Measurements from ENCODE around the gene PLPPR1.
"Not testable (repeated sequence)": the region's sequence is repeated elsewhere in the genome, so short reads cannot be mapped to it uniquely, and the experiment has no call there.

The PLPPR1 gene

DNA sequence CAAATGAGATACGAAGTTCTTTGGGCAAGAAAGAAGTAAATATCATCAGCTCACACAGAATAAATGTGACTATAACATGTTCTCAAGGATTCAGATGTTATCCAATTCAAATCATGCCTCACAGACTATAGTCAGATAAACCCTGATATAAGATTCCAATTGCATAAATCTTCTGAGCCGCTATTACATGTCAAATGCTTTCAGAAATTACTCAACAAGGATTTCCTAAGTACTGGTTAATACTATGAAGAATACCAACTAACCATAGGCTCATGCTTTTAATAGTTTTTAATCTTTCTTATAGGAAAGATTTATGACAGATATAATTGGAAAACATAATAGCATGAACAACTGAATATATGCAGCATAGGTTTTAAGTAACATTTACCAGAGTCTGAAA is 282.7 kb downstream of the PLPPR1 start:
- DNase-seq, result no peak

DNA sequence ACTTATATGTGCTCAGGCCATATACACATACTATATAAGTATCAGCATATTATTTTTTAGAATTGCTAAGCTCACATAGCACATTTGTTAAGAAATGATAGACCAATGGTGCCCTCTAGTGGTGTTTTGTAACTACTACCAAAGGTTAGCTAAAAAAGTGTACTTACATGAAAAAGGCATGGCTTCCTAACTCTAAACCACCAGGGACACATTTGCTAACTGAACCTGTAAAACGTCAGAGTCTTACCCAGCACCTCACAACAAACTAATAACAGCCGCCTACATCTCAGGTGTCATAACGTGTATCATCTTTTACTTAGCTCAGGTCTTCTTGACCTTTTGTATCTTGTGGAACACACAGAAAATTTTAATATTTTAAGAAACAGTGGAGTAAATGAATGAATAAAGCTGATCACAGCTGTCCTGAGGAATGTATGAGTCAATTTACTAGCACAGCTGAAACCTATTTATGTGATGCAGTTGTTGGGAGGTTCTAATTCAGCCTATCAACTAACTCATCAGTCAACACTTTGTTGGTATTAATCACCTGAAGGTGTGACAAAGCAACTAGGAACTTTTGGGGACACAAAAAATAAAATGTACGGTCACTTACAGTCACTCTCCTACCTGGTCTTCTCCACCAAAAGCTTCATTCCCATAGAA is 283.4 kb downstream of the PLPPR1 start:
- peak in 1 of 2 donors; percentile 63 for DNase-seq

DNA sequence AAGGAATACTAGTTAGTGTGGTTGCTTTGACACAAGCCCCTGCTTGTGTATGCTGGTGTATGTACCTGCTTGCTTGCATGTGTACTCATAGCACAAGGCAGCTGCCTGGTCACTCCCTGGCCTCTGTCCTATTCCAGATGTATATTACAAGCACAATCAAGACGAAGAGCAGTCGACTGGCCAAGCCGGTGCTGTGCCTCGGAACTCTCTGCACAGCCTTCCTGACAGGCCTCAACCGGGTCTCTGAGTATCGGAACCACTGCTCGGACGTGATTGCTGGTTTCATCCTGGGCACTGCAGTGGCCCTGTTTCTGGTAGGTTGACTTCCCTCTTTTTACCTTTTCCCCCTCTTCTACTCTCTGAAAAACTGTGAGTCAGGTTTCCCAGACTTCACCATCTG is 284.1 kb downstream of the PLPPR1 start:
- DNase-seq, result no peak

DNA sequence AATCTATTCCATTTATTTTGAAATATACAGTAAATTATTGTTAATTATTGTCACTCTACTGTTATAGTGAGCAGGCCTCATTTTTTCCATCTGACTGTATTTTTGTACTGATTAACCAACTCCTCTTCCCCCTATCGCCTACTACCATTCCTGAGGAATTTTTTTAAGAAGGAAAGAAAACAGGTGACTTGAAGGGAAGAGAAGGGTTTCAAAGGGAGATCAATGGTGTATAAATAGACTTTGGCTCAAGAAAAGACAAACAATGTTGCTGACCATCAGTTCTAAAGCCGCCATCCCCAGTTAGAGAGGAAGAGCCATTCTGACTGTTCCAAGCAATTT is 286.6 kb downstream of the PLPPR1 start:
- no peak for DNase-seq

DNA sequence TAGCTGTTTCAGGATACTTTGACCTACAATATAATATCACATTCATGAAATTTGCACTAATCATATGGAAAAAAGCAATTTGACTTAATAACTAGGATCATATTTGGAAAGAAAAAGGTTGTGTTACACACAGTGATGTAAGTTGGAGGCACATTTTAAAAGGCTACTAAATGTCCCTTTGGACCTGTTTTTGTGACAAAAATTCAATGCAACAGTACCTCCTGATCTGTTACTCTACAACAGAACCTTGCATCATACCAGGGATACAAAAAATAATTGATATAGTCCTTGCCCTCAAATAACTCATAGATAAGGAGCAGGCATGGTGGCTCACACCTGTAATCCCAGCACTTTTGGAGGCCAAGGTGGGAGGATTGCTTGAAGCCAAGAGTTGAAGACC is 289.2 kb downstream of the PLPPR1 start:
- DNase-seq, result no peak

DNA sequence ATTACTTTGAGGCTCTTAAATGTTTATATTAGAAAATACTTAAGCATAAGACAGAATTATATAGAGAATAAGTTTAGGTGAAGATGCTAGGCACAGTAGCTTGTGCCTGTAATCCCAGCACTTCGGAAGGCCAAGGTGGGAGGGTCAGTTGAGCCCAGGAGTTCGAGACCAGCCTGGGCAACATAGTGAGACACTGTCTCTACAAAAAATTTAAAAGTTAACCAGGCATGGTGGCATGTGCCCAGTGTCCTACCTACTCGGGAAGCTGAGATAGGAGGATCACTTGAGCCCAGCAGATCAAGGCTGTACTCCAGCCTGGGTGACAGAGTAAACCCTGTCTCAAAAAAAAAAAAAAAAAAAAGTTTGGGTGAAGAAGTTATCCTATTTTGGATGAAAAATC is 294.6 kb downstream of the PLPPR1 start:
- no peak for DNase-seq

DNA sequence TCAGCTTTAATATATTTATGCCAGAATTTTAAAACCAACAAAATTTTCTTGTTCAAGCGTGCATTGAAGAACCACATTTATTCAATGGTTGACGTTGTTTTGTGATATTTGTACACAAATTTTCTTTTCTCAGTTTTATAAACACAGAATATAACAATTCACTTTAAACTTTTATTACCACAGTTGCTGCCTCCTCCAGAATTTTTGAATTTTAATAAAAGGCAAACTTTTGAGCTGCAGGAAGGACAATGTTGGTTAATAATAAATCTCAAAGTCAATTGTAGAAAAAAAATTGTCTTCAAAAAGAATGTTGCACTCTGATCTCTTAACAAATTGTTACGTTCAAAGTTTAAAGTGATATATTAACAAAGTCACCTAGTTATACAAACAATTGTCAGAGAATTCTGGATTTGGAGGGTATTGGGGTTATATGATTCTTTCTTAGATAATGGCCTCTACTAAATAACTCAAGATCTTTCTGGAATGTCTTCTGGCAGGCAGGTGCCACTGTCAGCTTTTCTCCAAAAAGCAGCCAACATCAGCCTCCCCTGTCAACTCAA is 295.8 kb downstream of the PLPPR1 start:
- no peak for DNase-seq

DNA sequence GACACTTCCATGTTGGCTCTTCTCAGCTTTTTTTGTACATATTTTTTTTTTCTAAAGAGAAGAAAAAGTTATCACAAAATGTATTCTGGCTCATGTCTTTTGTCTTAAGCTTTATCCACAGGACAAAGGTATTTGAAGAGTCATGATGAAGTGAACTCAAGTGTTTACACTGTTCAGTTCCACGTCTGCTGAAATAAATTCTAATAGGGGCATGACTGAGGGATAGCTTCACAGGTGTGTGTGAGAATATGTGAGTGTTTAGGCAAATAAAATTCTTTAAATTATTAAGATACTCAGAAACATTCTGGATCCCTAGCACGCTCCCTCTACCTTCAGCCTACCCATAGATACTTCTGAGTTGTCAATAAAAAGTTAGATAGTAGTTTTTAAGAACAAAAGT is 296.5 kb downstream of the PLPPR1 start:
- DNase-seq, result no peak

DNA sequence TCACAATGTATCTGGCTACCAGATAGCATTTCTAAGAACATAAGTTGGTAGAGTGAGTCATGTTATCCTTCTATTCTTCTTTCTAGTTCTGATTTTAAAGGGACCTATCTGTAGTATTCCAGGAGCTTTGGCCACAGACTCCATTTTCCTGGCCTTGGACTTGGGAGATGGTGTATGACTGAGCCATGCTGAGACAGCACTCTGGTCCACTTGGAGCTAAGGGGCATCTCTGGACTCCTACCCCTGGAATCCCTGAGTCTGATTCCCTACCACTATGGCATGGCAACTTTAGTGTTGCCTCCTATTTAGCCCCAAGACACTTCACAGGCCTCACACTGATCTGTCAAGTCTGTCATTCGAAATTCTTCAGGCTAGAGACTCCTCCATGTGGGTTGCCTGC is 297.5 kb downstream of the PLPPR1 start:
- no peak for DNase-seq

DNA sequence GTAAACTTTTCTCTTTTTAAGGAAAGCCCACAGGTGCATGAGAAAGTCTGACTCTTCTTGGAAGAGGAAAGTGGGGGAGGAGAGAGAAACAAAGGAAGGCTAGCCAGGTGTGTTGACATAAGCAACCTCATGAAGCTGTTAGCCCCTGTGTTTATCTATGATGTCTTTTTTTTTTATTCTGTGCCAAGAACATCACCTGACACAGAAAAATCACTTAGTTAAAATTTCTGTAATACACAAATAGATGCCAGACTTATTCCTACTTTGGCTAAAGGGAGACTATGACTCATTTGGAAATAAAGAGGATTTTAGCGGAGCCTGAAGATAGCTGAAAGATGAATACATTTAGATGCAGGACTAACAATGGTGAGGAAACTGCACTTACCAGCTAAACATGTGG is 298.0 kb downstream of the PLPPR1 start:
- no peak for DNase-seq

DNA sequence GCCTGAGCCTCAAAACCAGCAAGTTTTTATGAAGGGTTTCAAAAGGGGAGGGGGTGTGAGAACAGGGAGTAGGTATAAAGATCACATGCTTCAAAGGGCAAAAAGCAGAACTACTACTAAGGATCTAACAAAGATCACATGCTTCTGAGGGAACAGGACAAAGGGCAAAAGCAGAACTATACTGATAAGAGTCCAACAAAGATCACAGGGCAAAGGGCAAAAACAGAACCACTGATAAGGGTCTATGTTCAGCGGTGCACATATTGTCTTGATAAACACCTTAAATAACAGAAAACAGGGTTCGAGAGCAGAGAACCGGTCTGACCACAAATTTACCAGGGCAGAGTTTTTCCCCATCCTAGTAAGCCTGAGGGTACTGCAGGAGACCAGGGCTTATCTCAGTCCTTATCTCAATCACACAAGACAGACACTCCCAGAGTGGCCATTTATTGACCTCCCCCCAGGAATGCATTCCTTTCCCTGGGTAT is 298.9 kb downstream of the PLPPR1 start:
- DNase-seq, result not testable (repeated sequence)

DNA sequence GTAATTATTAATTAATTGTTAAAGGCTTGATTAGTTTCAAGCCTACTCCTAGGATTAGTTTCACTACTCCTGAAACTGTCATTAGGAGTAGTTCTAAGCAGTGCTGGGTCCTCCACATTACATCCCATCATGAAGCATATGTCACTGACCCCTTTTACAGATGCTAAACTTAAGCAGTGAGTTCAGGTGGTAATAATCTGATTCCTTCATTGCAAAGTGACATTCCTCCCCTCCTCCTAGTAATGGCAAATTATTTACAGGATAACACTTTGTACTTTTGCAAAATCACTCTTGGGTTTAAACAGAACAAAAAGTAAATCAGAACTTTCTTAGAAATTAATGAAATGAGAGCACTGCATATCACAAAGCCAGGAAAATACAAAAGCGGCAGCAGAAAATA is 303.8 kb downstream of the PLPPR1 start:
- DNase-seq, result no peak

DNA sequence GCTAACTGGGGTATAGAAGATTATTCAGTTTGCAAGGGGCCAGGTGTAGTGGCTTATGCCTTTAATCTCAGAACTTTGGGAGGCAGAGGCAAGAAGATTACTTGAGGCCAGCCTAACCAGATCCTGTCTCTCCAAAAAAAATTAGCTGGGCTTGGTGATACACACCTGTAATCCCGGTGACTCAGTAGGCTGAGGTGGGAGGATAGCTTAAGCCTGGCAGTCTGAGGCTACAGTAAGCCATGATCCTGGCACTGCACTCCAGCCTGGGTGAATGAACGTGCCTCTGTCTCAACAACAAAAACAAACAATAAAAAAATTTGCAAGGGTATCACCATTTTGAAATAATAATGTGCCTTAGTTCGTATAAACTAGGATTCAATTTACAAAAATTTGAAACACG is 305.0 kb downstream of the PLPPR1 start:
- DNase-seq, result no peak

DNA sequence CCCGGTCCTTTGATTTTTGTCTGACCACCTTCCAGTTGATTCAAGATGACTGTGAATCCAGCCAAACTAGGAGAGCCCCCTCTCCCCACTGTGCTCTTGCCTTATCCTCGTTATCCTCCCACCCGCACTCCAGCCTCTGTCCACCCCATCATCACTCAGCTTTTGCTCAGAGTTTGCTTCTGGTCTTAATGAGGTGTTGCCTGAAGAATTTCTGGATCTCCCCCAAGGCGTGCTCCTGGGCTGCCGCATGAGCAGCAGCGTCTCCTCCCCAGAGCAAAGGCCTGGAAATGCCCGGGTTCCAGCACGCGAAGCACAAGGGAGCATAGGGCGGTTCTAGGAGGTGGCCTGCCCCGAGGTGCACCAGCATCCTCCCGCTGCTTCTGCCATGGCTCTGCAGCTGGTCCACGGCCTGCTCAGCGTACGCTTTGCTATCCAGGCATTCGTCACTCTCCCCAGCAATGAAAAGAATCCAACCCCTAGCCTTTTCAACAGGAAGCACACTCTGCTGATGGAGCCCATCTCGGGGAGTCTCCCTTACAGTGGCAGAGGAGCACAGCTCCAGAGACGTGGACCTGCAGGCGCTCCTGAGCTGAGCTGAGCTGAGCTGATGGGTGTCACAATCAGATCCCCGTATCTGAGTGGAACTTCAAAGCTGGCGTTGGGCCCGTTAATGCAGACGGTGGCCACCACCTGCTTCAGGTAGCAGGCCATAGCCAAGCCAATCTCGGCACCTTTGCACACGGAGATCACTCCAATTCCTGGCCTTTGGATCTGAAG is 305.6 kb downstream of the PLPPR1 start:
- no peak for DNase-seq

DNA sequence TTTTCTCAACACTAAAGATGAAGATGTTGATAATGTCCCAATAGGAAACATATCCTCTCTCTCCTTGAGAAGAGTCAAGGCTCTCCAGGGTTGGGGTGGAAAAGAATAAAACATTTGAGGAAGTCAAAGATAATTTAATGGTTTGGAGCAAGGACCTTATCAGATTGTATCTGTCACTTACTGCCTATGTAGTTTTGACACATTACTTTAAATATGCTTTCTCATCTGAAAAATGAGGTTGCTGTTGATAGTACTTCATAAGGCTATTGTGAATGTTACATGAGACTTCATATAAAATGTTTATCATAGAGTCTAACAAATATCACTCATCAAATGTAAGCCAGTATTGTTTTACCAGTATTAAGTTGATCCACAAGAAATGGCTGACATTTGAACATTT is 307.6 kb downstream of the PLPPR1 start:
- DNase-seq, result no peak

DNA sequence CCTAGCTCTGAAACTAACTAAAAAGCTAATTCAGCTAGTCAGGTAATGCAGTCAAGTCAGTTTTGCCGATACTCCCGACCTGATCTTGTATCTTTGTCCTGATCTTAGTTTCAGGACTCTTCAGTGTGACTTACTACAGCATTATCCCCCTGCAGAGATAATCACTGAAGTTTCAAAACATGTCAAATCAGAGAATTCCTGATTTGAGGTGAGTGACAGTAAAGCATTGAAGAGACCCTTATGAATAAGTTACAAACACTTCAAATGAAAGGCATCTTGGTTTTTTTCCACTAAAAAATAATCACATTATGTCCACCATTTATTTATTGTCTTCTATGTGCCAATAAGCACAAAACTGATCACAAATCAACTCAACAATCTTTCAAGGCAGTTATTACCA is 308.7 kb downstream of the PLPPR1 start:
- DNase-seq, result no peak

DNA sequence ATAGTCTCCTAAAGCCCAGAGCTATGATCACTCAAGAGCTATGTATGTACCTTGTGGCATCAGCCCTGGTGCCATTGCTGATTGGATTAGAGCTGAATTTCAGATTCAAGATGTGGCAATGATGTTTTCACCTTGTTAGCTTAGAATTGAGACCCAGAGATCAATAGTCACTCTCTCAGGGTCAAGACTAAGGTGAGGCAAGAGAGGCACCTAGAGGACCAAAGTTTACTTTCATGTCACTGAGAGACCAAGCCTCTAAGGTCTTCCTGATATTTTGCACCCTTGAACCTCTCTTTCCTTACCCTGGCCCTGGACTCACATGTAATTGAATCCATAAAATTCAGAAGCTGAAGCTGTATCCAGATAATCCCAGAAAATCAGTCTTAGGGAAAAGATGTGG is 313.4 kb downstream of the PLPPR1 start:
- no peak for DNase-seq

DNA sequence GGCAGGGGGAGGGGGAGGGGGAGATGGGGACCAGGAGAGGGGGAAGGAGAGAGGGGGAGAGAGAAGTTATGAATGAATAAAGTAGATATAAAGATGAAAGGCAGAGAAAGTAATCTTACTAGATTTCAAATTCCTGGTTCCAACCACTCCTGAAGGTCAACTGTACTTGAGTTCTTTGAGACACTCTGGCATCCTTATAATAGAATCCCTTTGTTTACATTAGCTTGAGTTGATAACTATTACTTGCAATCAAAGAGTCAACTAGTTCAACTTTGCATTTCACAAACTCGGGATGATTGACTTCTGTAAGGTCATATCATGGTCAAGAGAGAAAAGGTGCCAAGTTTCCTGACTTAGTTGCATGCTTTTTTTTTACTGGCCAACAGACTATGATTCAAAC is 314.1 kb downstream of the PLPPR1 start:
- no peak for DNase-seq

DNA sequence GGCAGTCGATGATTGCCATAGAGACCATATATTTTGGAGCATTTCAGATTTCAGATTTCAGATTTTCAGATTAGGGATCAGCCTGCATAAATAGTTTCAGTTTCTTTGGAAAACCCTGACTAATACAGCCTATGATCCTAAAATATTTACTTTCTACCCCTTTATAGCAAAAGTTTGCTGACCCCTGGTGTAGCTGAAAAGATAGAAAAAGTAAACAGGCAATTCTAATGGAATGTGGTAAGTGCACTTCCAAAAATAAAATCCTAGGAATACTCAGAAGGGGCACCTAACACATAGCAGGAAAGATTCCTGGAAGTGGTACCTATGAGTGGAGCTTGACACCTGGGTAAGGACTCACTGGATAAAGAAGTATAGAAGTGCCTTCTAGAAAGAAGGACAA is 321.8 kb downstream of the PLPPR1 start:
- DNase-seq, result no peak

DNA sequence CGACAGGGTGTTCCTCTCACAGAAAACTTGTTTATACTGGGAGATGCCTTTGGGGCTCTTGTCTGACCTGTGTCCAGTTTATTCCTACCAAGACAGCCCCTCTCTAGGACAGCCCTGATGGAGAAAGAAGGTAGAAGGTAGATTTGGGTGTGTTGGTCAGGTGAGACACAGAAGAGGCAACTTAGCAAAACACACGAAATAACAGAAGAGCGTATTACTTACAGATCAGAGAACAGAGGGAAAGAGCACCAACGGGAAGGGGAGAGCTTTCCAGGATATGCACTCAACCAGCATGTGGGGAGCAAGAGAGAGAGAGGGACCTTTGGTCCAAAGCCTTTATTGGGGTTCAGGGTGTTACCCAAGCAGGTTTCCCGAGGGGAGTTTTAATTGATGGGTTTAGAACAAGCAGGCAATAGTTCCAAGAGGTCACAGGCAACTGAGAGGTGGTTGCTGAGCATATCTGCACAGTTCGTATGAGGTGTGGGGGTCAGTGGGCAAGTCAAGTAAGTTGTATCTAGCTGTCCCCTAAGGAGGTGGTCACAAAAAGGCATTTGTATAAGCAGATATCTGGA is 324.5 kb downstream of the PLPPR1 start:
- DNase-seq, result no peak

DNA sequence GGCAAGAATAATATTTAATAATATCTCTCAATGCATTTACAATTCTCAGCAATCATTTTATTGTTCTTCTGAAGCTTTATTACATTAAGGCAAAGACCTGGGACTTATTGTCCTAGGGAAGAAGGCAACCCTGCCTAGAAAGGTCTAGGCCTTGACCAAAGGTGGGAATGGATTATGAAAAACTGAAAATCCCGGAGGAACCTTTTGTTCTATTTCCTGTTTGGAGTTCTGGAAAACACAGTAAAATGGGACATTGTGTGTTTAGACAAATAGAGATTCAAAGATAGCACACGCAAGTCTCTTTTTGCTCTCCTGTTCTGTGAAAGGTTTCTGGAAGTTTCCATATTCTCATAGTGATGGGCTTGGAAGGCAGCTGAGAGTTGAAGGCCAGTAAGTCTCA is 325.2 kb downstream of the PLPPR1 start:
- no peak for DNase-seq

DNA sequence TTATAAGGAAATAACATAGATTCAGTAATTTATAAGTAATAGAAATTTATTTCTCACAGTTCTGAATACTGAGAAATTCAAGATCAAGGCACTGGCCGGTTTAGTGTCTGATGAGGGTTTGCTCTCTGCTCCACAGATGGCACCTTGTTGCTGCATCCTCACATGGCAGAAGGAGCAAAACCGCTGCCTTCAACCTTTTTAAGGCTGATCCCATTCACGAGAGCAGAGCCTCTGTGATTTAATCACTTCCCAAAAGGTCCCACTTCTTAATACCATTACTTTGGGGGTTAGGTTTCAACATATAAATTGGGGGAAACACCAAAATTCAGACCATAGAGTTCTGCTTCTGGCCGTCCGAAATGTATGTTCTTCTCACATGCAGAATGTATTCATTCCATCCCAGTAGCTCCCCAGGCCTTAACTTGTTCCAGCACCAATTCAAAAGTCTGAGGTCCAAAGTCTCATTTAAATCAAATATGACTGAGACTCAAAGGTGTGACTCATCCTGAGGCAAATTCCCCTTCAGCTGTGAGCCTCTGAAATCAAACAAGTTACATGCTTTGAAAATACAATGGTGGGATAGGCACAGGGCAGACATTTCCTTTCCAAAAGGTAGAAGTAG is 325.7 kb downstream of the PLPPR1 start:
- DNase-seq, result no peak

Measured in CD4-positive, alpha-beta T cell treated with Interleukin-1 beta for 1 hour (primary cell).